OCI-LY7 (cell line): ENCODE results near the gene VPS72. TPM values are rescaled to one million over a fixed set of nuclear protein-coding genes. Genes with fewer than 3 reads are reported as not detected.
A peak's percentile ranks its signal among the peaks of the same experiment; 100 is the strongest.

Source experiments
- BruUV-seq: library from RNA; stranded (reverse); fragments of 400-500 nt; replicated peaks from 2 replicates; lab custom pipeline; 2021; lab: Mats Ljungman, UMichigan
- CTCF ChIA-PET: fragments of 300-600 bp; sonication (Branson Sonifier 250); formaldehyde crosslinking; loops from one replicate; lab custom pipeline; 2022; ENCODE audit warnings: antibody characterized with exemption; ENCODE audit not compliant: unreplicated experiment; lab: Charles Lee
- POLR2A ChIA-PET: fragments of 300-600 bp; sonication (Branson Sonifier 250); formaldehyde crosslinking; loops from one replicate; lab custom pipeline; 2022; ENCODE audit warnings: antibody characterized with exemption; lab: Charles Lee
- DNase-seq: peaks from one replicate; pipeline ENCODE4 v3.0.0-alpha.2; 2015; ENCODE audit warnings: low spot score
- H2AFZ ChIP-seq: fragments of 200-600 bp; sonication (generic), shearing (Covaris generic); 2 replicates; pipeline ENCODE4 v1.6.1; 2014; ENCODE audit warnings: mild to moderate bottlenecking, antibody characterized with exemption, low read length, moderate library complexity
- H3K27ac ChIP-seq: fragments of 200-600 bp; sonication (generic); 2 replicates; pipeline ENCODE4 v1.5.1; 2014; ENCODE audit warnings: mixed run types, low read depth, mild to moderate bottlenecking, moderate library complexity, low read length, inconsistent platforms; ENCODE audit not compliant: poor library complexity, severe bottlenecking
- H3K36me3 ChIP-seq: fragments of 200-600 bp; sonication (generic); 2 replicates; pipeline ENCODE4 v1.6.1; 2014; ENCODE audit warnings: mild to moderate bottlenecking, antibody characterized with exemption, low read length, moderate library complexity, mixed read lengths; ENCODE audit not compliant: insufficient read depth
- H3K4me1 ChIP-seq: fragments of 200-600 bp; sonication (generic); 2 replicates; pipeline ENCODE4 v1.5.1; 2014; ENCODE audit warnings: mild to moderate bottlenecking, low read length; ENCODE audit not compliant: insufficient read depth, poor library complexity, severe bottlenecking
- H3K4me2 ChIP-seq: fragments of 200-600 bp; sonication (generic); 2 replicates; pipeline ENCODE4 v1.6.1; 2014; ENCODE audit warnings: mild to moderate bottlenecking, low read length
- H3K4me3 ChIP-seq: fragments of 200-600 bp; sonication (generic); 2 replicates; pipeline ENCODE4 v1.5.1; 2014; ENCODE audit warnings: mild to moderate bottlenecking, low read depth, low read length; ENCODE audit not compliant: poor library complexity, severe bottlenecking
- H3K79me2 ChIP-seq: fragments of 200-600 bp; sonication (generic); 2 replicates; pipeline ENCODE4 v1.6.1; 2016; ENCODE audit warnings: low read depth, mild to moderate bottlenecking, low read length, moderate library complexity, mixed read lengths; ENCODE audit not compliant: insufficient read depth
- H3K9me2 ChIP-seq: fragments of 200-600 bp; sonication (generic); 2 replicates; pipeline ENCODE4 v1.6.1; 2016; ENCODE audit warnings: mild to moderate bottlenecking, low read length, mixed read lengths; ENCODE audit not compliant: insufficient read depth
- H3K9me3 ChIP-seq: fragments of 200-600 bp; sonication (generic); 2 replicates; pipeline ENCODE4 v1.6.1; 2014; ENCODE audit warnings: mild to moderate bottlenecking, mixed run types, low read length, mixed read lengths
- H4K20me1 ChIP-seq: fragments of 200-600 bp; sonication (generic); 2 replicates; pipeline ENCODE4 v1.6.1; 2014; ENCODE audit warnings: mild to moderate bottlenecking, antibody characterized with exemption, low read length, moderate library complexity, mixed read lengths; ENCODE audit not compliant: insufficient read depth
- CTCF ChIP-seq: fragments of 200-600 bp; sonication (generic); conservative IDR thresholded peaks from 2 replicates; pipeline ENCODE4 v1.5.1; 2014; ENCODE audit warnings: mild to moderate bottlenecking, antibody characterized with exemption, low read length, moderate library complexity, mixed read lengths
- EZH2phosphoT487 ChIP-seq: fragments of 200-600 bp; sonication (generic); IDR thresholded peaks from 2 replicates; pipeline ENCODE4 v1.6.1; 2018; ENCODE audit warnings: low read depth, borderline replicate concordance, mild to moderate bottlenecking, mixed run types, antibody characterized with exemption, low read length, moderate library complexity, mixed read lengths
- intact Hi-C: fragments of 100-400 bp; cut with micrococcal nuclease; formaldehyde crosslinking; loops from one replicate; pipeline ENCODE4 v1.10.0; 2022; ENCODE audit not compliant: unreplicated experiment
- total RNA-seq, 2 experiments: library from RNA; depleted of rRNA in 1 of 2; stranded (reverse); fragments of >200 nt in 1 of 2; shearing (Covaris generic) in 1 of 2; gene quantifications; 2 replicates each; pipeline ENCODE4 v1.2.3, GENCODE V29; 2014 to 2022

The VPS72 gene
- total RNA-seq, 2 experiments from 2014 or later: 51.1 to 54.3 TPM

GRCh38 chr1:151175863-151176262 lies 14.1 kb downstream of the VPS72 start, which contains the start of gene TMOD4:
TMOD4 (minus strand) TSS chr1:151175981; CDS start chr1:151174875, 1,106 bp downstream.
- H3K36me3 ChIP-seq: peaks cover 53% of the 10 kb centered on the region
- no peak within 1 kb of the TSS for H2AFZ ChIP-seq
- no peaks in the 10 kb centered on the region for H4K20me1 ChIP-seq
- CTCF ChIA-PET: interaction anchor here (1.0 kb wide), 1 partner anchor 14 kb away, joined by 3 read pairs; the partner anchor contains the start of gene VPS72
- H3K4me1 ChIP-seq: no peaks in the 10 kb centered on the region
- H3K9me3 ChIP-seq: no peaks in the 10 kb centered on the region
- DNase-seq: peak; percentile 51
- TF ChIP-seq EZH2phosphoT487 (no peak), CTCF (peak; percentile 81)
- no TSS peak for BruUV-seq
- no peak within 1 kb of the TSS for H3K27ac ChIP-seq
- no peak within 1 kb of the TSS for H3K4me2 ChIP-seq
- H3K4me3 ChIP-seq: no peak within 1 kb of the TSS
- intact Hi-C loops: no loop called here
- POLR2A ChIA-PET: interaction anchor here (0.7 to 1.0 kb wide), 2 partner anchors 9 to 13 kb away, joined by 3 read pairs; no protein-coding TSS in a partner anchor
- no peaks in the 10 kb centered on the region for H3K9me2 ChIP-seq
- H3K79me2 ChIP-seq: no peaks in the 10 kb centered on the region

- BruUV-seq: no TSS peak
- Histone ChIP-seq H2AFZ (no peak overlapping the region), H3K4me1 (no peaks in the 10 kb centered on the region), H3K4me3 (no peak overlapping the region), H3K9me3 (no peaks in the 10 kb centered on the region), H4K20me1 (no peaks in the 10 kb centered on the region), H3K9me2 (no peaks in the 10 kb centered on the region), H3K36me3 (peaks cover 53% of the 10 kb centered on the region), H3K79me2 (no peaks in the 10 kb centered on the region), H3K4me2 (no peak overlapping the region), H3K27ac (no peak overlapping the region)
- DNase-seq: no peak
- CTCF ChIA-PET: interaction anchor here (1.0 kb wide), 1 partner anchor 14 kb away, joined by 3 read pairs; the partner anchor contains the start of gene VPS72
- intact Hi-C loops: no loop called here
- TF ChIP-seq EZH2phosphoT487: no peak
- TF ChIP-seq CTCF: no peak
- POLR2A ChIA-PET: no interaction called here
Observed at GRCh38 chr1:151175041-151175741, 14.8 kb downstream of the VPS72 start.

GRCh38 chr1:151171190-151171589 lies 18.8 kb downstream of the VPS72 start:
- BruUV-seq: no TSS peak
- Histone ChIP-seq H3K9me3 (no peaks in the 10 kb centered on the region), H3K79me2 (peaks cover 11% of the 10 kb centered on the region; the same call in 1 of the 2 replicates), H3K4me3 (no peak overlapping the region), H3K27ac (no peak overlapping the region), H4K20me1 (no peaks in the 10 kb centered on the region), H3K36me3 (peaks cover 45% of the 10 kb centered on the region), H2AFZ (no peak overlapping the region), H3K9me2 (no peaks in the 10 kb centered on the region), H3K4me1 (peaks cover 8% of the 10 kb centered on the region), H3K4me2 (no peak overlapping the region)
- TF ChIP-seq EZH2phosphoT487 (no peak), CTCF (no peak)
- intact Hi-C loops: no loop called here
- DNase-seq: no peak
- ChIA-PET CTCF (no interaction called here), POLR2A (interaction anchor here (0.9 kb wide), 1 partner anchor 36 kb away, joined by 3 read pairs; no protein-coding TSS in a partner anchor)
